HG02943 (cell line): ENCODE results near the gene SP140.

ENCODE experiments used
- ATAC-seq: cut with Tn5 transposase; IDR thresholded peaks from one replicate; pipeline ENCODE4 v1.9.1; 2021; ENCODE audit warnings: mild to moderate bottlenecking, low read depth, moderate library complexity; ENCODE audit not compliant: unreplicated experiment

Gene SP140

GRCh38 chr2:230360028-230360427 is 134.5 kb downstream of the SP140 start:
- ATAC-seq: no peak

DNA sequence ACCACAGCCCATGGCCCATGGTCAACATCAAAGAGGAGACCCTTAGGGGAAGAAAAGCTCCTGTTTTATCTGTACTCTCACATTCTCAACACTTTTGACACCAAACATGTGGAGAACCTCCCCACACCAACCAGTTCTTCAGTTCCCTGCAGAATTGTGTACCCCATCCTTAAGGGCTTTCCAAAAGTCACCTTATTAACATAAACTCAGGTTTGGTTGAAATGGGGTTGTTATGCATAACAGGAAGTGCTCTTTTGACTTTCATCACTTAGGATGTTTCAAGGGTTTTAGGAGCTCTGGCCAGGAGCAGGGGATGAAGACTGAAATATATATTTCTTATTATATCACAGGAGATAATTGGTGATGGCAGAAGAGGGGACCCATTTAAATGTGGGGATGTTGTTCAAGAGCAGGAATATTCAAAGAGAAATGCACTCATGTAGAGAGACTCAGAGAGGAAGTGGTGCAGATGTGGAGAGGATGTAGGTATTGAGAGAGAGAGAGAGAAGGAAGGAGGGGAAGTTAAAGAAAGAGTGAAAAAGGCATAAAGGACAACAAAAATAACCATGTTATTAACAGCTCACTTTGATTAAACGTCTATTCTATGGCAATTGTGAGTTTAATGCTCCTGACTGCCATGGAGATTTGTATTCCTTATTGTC is 136.6 kb downstream of the SP140 start:
- no peak for ATAC-seq
